ENCODE data around the gene NADSYN1.

NADSYN1 gene

GRCh38 chr11:71507102-71507501 lies 54.1 kb downstream of the NADSYN1 start:
- Histone ChIP-seq H3K9me3 (ENCODE audit: insufficient read depth, low read length) (peaks cover 5% of the 10 kb centered on the region; the same call in 1 of the 2 replicates), H2AFZ (ENCODE audit: low read depth, low read length) (no peak overlapping the region), H4K20me1 (ENCODE audit: insufficient read depth, low read length) (no peaks in the 10 kb centered on the region), H3K4me1 (ENCODE audit: low read length) (no peaks in the 10 kb centered on the region), H3K4me3 (ENCODE audit: low read length) (no peak overlapping the region), H3K4me2 (ENCODE audit: low read length) (no peak overlapping the region), H3K27me3 (ENCODE audit: low read depth, low read length) (no peaks in the 10 kb centered on the region), H3K27ac (ENCODE audit: low read length) (no peak overlapping the region), H3K36me3 (replicated peaks; ENCODE audit: low read depth, low read length) (peaks cover 5% of the 10 kb centered on the region), H3K79me2 (ENCODE audit: low read length) (no peaks in the 10 kb centered on the region), H3K9ac (ENCODE audit: low read length) (no peak overlapping the region)
- TF ChIP-seq EZH2phosphoT487 (IDR thresholded peaks at IDR 0.05; ENCODE audit: low read depth), result no peak
- no peak for TF ChIP-seq CTCF (IDR thresholded peaks at IDR 0.05; ENCODE audit: low read depth, low read length)

DNA sequence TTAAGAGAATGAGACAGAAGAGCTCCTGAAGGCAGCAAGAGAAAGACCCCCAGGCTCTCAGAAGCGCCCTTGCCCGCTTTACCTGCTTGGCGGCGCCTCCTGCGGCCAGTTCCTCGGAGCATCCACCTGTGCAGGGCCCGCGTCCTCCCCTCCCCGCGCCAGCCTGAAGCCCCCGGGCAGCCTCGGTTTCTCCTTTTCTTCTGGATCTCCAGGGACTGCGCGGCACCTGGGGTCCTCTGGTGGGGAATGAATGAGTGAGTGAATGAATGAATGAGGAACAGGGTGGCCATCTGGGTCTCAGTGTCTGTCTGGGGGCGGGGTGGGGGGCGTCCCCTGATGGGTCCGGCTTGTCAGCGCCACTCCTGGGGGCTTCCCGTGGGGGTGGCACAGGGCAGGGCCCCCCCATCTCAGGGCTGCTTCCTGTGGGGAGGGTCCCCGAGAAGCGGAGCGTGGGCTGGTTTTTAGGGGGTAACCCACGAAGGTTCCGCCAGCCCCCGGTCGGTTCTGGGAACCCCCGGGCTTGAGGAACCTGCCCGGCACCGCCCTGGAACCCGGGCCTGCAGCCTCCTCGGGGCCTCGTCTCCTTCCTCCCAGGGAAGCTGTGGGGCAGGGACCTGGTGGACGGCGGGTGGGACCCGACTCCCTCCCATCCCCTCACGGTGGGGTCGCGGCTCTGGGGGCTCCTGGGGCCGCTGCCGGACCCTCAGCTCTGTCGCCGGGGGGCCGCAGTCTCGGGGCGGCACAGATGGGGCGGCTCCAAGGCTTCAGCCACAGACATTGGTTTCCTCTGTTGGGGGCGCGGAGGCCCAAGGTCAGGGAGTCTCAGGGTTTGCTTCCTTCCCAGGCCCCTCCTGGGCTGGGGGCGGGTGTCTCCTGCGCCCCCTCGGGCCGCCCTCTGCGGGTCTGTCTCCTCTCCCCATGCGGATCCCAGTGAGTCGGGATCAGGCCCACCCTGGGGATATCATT lies 65.8 kb downstream of the NADSYN1 start:
- H3K9me3 ChIP-seq (ENCODE audit: insufficient read depth, low read length), result no peaks in the 10 kb centered on the region
- H3K4me1 ChIP-seq (ENCODE audit: low read length), result no peaks in the 10 kb centered on the region
- H3K27ac ChIP-seq (ENCODE audit: low read length), result no peak overlapping the region
- TF ChIP-seq CTCF (IDR thresholded peaks at IDR 0.05; ENCODE audit: low read depth, low read length) (no peak), EZH2phosphoT487 (IDR thresholded peaks at IDR 0.05; ENCODE audit: low read depth) (no peak)
- no peak overlapping the region for H2AFZ ChIP-seq (ENCODE audit: low read depth, low read length)
- no peaks in the 10 kb centered on the region for H3K36me3 ChIP-seq (replicated peaks; ENCODE audit: low read depth, low read length)
- no peak overlapping the region for H3K4me2 ChIP-seq (ENCODE audit: low read length)
- no peaks in the 10 kb centered on the region for H3K79me2 ChIP-seq (ENCODE audit: low read length)
- H3K9ac ChIP-seq (ENCODE audit: low read length), result no peak overlapping the region
- H3K4me3 ChIP-seq (ENCODE audit: low read length), result no peak overlapping the region
- no peaks in the 10 kb centered on the region for H3K27me3 ChIP-seq (ENCODE audit: low read depth, low read length)
- H4K20me1 ChIP-seq (ENCODE audit: insufficient read depth, low read length), result no peaks in the 10 kb centered on the region

DNA sequence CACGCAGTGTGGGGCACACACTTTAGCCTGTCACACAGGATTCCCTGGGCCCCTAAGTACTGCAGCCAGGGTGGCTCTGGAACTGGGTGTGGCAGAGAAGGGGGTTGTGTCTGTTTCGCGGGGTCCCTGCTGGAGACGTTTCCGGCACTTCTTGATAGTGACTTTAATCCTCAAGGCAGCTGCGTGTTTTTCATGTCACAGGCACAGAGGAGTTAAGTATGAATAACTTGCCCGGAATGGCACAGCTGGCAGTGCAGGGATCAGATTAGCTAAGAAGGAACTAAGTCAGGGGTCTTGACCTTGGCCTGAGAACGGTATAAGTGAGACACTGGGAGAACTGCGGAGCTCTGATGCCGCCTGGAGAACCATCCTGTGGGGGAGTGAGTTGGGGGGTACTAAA lies 66.5 kb downstream of the NADSYN1 start:
- Histone ChIP-seq H3K27ac (ENCODE audit: low read length) (no peak overlapping the region), H3K4me1 (ENCODE audit: low read length) (no peaks in the 10 kb centered on the region), H3K9me3 (ENCODE audit: insufficient read depth, low read length) (no peaks in the 10 kb centered on the region), H4K20me1 (ENCODE audit: insufficient read depth, low read length) (no peaks in the 10 kb centered on the region), H3K4me2 (ENCODE audit: low read length) (no peak overlapping the region), H3K9ac (ENCODE audit: low read length) (no peak overlapping the region), H3K36me3 (replicated peaks; ENCODE audit: low read depth, low read length) (no peaks in the 10 kb centered on the region), H3K79me2 (ENCODE audit: low read length) (no peaks in the 10 kb centered on the region), H2AFZ (ENCODE audit: low read depth, low read length) (no peak overlapping the region), H3K27me3 (ENCODE audit: low read depth, low read length) (no peaks in the 10 kb centered on the region), H3K4me3 (ENCODE audit: low read length) (no peak overlapping the region)
- no peak for TF ChIP-seq EZH2phosphoT487 (IDR thresholded peaks at IDR 0.05; ENCODE audit: low read depth)
- TF ChIP-seq CTCF (IDR thresholded peaks at IDR 0.05; ENCODE audit: low read depth, low read length), result no peak

DNA sequence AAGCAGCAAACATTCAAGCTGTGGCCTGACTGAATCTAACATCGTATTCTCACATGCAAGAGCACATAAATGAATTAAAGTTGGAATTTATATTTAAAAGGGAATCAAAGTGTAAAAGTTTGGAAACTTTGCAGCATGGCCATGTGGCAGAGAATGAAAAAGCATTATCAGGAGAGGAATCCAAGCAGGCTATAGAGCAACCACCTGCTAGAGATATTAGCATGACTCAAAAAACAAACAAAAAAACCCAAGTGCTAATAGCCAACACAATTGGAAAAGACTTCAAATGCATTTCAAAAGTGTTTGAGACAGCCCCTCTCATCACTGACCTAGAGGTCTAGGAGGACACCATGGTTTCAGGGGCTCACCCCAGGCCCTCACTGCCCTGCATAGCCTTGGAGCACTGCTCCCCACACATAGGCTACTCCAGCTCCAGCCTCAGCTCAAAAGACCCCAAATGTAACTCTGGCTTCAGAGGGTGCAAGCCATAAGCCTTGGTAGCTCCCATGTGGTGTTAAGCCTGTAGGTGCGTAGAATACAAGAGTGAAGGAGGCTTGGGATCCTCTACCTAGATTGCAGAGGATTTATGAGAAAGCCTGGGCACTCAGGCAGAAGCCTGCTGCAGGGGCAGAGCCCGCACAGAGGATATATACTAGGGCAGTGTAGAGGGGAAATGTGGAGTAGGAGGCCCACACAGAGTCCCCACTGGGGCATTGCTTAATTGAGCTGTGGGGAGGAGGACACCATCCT lies 72.4 kb downstream of the NADSYN1 start:
- no peak for TF ChIP-seq EZH2phosphoT487 (IDR thresholded peaks at IDR 0.05; ENCODE audit: low read depth)
- no peak overlapping the region for H3K9ac ChIP-seq (ENCODE audit: low read length)
- H3K4me1 ChIP-seq (ENCODE audit: low read length), result no peaks in the 10 kb centered on the region
- no peak overlapping the region for H2AFZ ChIP-seq (ENCODE audit: low read depth, low read length)
- no peaks in the 10 kb centered on the region for H3K36me3 ChIP-seq (replicated peaks; ENCODE audit: low read depth, low read length)
- no peaks in the 10 kb centered on the region for H3K9me3 ChIP-seq (ENCODE audit: insufficient read depth, low read length)
- no peak overlapping the region for H3K27ac ChIP-seq (ENCODE audit: low read length)
- no peak overlapping the region for H3K4me3 ChIP-seq (ENCODE audit: low read length)
- no peak overlapping the region for H3K4me2 ChIP-seq (ENCODE audit: low read length)
- no peaks in the 10 kb centered on the region for H3K27me3 ChIP-seq (ENCODE audit: low read depth, low read length)
- H3K79me2 ChIP-seq (ENCODE audit: low read length), result no peaks in the 10 kb centered on the region
- H4K20me1 ChIP-seq (ENCODE audit: insufficient read depth, low read length), result no peaks in the 10 kb centered on the region
